ENCODE measurements around the gene CRISPLD2.

Gene CRISPLD2

DNA sequence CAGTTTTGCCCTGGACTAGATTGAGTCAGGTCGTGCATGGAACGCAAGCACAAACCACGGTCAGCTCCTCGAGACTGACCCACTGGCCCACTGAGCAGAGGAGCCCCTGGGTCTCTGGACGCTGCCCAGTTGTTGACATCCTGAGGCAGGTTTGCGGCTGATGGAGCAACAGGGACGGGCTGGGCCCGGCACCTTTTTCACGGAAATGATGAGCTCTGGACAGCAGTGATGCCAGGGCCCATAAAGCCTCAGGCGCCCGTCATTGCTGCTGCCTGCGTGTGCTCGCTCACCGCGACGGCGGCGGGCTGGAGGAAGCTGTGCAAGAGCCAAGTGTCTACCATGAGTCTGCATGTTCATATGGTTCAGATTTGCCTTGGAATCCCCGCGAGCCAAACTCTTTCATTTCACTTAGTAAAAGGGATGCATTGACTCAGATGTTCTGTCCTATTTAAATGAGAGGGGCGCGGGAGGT, 30.8 kb upstream of the CRISPLD2 start:
- TF ChIP-seq EZH2phosphoT487 (IDR thresholded peaks at IDR 0.05; ENCODE audit: low read depth), result no peak
- TF ChIP-seq, protein P1, sequence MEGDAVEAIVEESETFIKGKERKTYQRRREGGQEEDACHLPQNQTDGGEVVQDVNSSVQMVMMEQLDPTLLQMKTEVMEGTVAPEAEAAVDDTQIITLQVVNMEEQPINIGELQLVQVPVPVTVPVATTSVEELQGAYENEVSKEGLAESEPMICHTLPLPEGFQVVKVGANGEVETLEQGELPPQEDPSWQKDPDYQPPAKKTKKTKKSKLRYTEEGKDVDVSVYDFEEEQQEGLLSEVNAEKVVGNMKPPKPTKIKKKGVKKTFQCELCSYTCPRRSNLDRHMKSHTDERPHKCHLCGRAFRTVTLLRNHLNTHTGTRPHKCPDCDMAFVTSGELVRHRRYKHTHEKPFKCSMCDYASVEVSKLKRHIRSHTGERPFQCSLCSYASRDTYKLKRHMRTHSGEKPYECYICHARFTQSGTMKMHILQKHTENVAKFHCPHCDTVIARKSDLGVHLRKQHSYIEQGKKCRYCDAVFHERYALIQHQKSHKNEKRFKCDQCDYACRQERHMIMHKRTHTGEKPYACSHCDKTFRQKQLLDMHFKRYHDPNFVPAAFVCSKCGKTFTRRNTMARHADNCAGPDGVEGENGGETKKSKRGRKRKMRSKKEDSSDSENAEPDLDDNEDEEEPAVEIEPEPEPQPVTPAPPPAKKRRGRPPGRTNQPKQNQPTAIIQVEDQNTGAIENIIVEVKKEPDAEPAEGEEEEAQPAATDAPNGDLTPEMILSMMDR (IDR thresholded peaks at IDR 0.05; ENCODE audit: low read depth, low read length), result no peak
- H3K79me2 ChIP-seq (ENCODE audit: low read length), result no peaks in the 10 kb centered on the region
- no peaks in the 10 kb centered on the region for H3K4me1 ChIP-seq (ENCODE audit: low read length)
- no peaks in the 10 kb centered on the region for H3K9me3 ChIP-seq (ENCODE audit: insufficient read depth, low read length)
- no peak overlapping the region for H3K4me3 ChIP-seq (ENCODE audit: low read length)
- H3K4me2 ChIP-seq (ENCODE audit: low read length), result no peak overlapping the region
- no peak overlapping the region for H3K9ac ChIP-seq (ENCODE audit: low read length)
- no peaks in the 10 kb centered on the region; the same call in 1 of the 2 replicates for H4K20me1 ChIP-seq (ENCODE audit: insufficient read depth, low read length)
- no peaks in the 10 kb centered on the region for H3K36me3 ChIP-seq (replicated peaks; ENCODE audit: low read depth, low read length)
- H3K27me3 ChIP-seq (ENCODE audit: low read depth, low read length), result no peaks in the 10 kb centered on the region
- no peak overlapping the region for H3K27ac ChIP-seq (ENCODE audit: low read length)
- no peak overlapping the region for H2AFZ ChIP-seq (ENCODE audit: low read depth, low read length)

DNA sequence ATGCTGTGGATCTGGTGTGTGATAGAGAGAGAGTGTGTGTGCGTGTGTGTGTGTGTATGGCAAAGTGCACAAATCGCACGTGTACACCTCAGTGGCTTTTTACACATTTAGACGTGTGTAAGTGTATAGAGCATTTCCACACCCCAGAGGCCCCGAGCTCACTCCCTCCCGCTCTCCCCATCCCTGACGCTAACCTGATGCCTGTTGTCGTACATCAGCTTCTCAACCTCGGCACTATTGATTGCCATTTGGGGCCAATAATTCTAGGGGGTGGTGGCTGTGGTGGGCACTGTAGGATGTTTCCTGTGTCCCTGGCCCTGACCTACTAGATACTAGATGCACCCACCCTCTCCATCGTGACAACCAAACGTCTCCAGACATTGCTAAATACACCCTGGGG, 30.4 kb upstream of the CRISPLD2 start:
- Histone ChIP-seq H3K4me2 (ENCODE audit: low read length) (no peak overlapping the region), H3K9me3 (ENCODE audit: insufficient read depth, low read length) (no peaks in the 10 kb centered on the region), H3K27me3 (ENCODE audit: low read depth, low read length) (no peaks in the 10 kb centered on the region), H3K27ac (ENCODE audit: low read length) (no peak overlapping the region), H3K4me1 (ENCODE audit: low read length) (no peaks in the 10 kb centered on the region), H2AFZ (ENCODE audit: low read depth, low read length) (no peak overlapping the region), H4K20me1 (ENCODE audit: insufficient read depth, low read length) (no peaks in the 10 kb centered on the region; the same call in 1 of the 2 replicates), H3K79me2 (ENCODE audit: low read length) (no peaks in the 10 kb centered on the region), H3K9ac (ENCODE audit: low read length) (no peak overlapping the region), H3K4me3 (ENCODE audit: low read length) (no peak overlapping the region), H3K36me3 (replicated peaks; ENCODE audit: low read depth, low read length) (no peaks in the 10 kb centered on the region)
- TF ChIP-seq, protein P1 (IDR thresholded peaks at IDR 0.05; ENCODE audit: low read depth, low read length), result no peak
- no peak for TF ChIP-seq EZH2phosphoT487 (IDR thresholded peaks at IDR 0.05; ENCODE audit: low read depth)

DNA sequence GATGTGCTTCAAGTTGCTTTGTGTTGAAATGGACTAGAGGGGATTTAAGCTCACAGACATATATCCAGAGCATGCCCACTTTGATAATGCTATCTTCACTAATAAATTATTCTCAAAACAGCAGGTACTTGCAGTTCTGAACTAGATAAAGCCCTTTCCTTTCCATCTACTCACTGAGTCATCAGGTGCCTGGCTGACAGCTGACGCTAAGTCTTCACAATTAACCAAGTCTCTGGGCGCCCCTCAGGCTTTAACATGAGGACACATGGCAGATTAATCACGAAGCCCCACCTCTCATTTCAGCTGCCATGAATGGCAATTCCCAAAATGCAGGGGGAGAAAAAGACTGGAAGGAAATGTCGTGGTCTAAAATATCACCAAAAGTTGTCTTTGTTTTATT, 29.5 kb upstream of the CRISPLD2 start:
- Histone ChIP-seq H3K4me3 (ENCODE audit: low read length) (no peak overlapping the region), H3K79me2 (ENCODE audit: low read length) (no peaks in the 10 kb centered on the region), H3K4me2 (ENCODE audit: low read length) (no peak overlapping the region), H3K36me3 (replicated peaks; ENCODE audit: low read depth, low read length) (no peaks in the 10 kb centered on the region), H3K9ac (ENCODE audit: low read length) (no peak overlapping the region), H3K27ac (ENCODE audit: low read length) (no peak overlapping the region), H4K20me1 (ENCODE audit: insufficient read depth, low read length) (no peaks in the 10 kb centered on the region; the same call in 1 of the 2 replicates), H3K27me3 (ENCODE audit: low read depth, low read length) (no peaks in the 10 kb centered on the region), H3K9me3 (ENCODE audit: insufficient read depth, low read length) (no peaks in the 10 kb centered on the region), H3K4me1 (ENCODE audit: low read length) (no peaks in the 10 kb centered on the region), H2AFZ (ENCODE audit: low read depth, low read length) (no peak overlapping the region)
- TF ChIP-seq EZH2phosphoT487 (IDR thresholded peaks at IDR 0.05; ENCODE audit: low read depth), result no peak
- TF ChIP-seq, protein P1 (IDR thresholded peaks at IDR 0.05; ENCODE audit: low read depth, low read length), result no peak

DNA sequence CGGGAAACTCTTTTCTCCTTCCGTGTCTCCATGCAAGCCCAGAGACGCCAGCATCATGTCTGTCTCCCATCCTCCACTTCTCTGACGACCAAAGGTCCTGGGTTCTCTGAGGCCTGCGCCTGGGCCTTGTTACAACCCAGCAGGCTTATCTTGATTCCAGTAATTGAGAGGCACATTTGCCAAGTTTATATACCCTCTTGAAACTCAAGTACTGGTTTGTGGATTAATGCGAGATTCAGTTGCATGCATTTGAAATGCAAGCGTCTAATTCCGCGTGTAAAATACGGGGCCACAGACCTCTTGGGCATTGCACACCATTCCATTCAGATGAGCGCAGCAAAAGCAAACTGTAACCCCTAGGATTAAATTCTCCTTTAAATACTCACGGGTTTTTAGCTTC, 28.7 kb upstream of the CRISPLD2 start:
- H3K36me3 ChIP-seq (replicated peaks; ENCODE audit: low read depth, low read length), result no peaks in the 10 kb centered on the region
- no peak overlapping the region for H3K27ac ChIP-seq (ENCODE audit: low read length)
- TF ChIP-seq EZH2phosphoT487 (IDR thresholded peaks at IDR 0.05; ENCODE audit: low read depth), result no peak
- TF ChIP-seq, protein P1 (IDR thresholded peaks at IDR 0.05; ENCODE audit: low read depth, low read length), result no peak
- H3K4me1 ChIP-seq (ENCODE audit: low read length), result no peaks in the 10 kb centered on the region
- no peak overlapping the region for H2AFZ ChIP-seq (ENCODE audit: low read depth, low read length)
- no peaks in the 10 kb centered on the region for H3K9me3 ChIP-seq (ENCODE audit: insufficient read depth, low read length)
- no peaks in the 10 kb centered on the region for H3K79me2 ChIP-seq (ENCODE audit: low read length)
- no peak overlapping the region for H3K4me2 ChIP-seq (ENCODE audit: low read length)
- no peaks in the 10 kb centered on the region; the same call in 1 of the 2 replicates for H4K20me1 ChIP-seq (ENCODE audit: insufficient read depth, low read length)
- no peak overlapping the region for H3K9ac ChIP-seq (ENCODE audit: low read length)
- H3K4me3 ChIP-seq (ENCODE audit: low read length), result no peak overlapping the region
- H3K27me3 ChIP-seq (ENCODE audit: low read depth, low read length), result no peaks in the 10 kb centered on the region

All from OCI-LY3 (cell line).